OCI-LY1 (cell line): ENCODE measurements around the gene AMPD3.

Experiments used
- CTCF ChIP-seq: fragments of 200-600 bp; sonication (generic), shearing (Covaris generic); IDR thresholded peaks from 2 replicates; pipeline ENCODE4 v1.5.1; 2017; ENCODE audit warnings: mild to moderate bottlenecking, antibody characterized with exemption, low read length, moderate library complexity, mixed read lengths
- EZH2 ChIP-seq: fragments of 200-600 bp; sonication (generic), shearing (Covaris generic); IDR thresholded peaks from 2 replicates; pipeline ENCODE4 v1.8.0; 2017; ENCODE audit warnings: borderline replicate concordance, mixed run types, mild to moderate bottlenecking, antibody characterized with exemption, low read length, moderate library complexity, mixed read lengths

- TF ChIP-seq CTCF (no peak), EZH2 (no peak)
Measured at GRCh38 chr11:10504490-10504889, 49.4 kb downstream of the AMPD3 start.
